Keratinocyte (primary cell): ENCODE data around the gene EML2. TPM values are rescaled to one million over a fixed set of nuclear protein-coding genes. Genes with fewer than 3 reads are reported as not detected.

ENCODE experiments used
- DNase-seq: peaks from one replicate; pipeline ENCODE4 v3.0.0-alpha.2; 2011; ENCODE audit warnings: low read depth, missing footprints, low spot score
- FAIRE-seq: peaks from 2 replicates; lab custom pipeline; 2011; peaks lifted over from hg19 to GRCh38; lab: Jason Lieb, UNC
- H2AFZ ChIP-seq: 2 replicates; pipeline ENCODE4 v1.6.0; 2012; ENCODE audit warnings: low read length, control low read depth, inconsistent platforms; ENCODE audit not compliant: control insufficient read depth
- H3K27ac ChIP-seq: 2 replicates; pipeline ENCODE4 v1.5.1; 2011; ENCODE audit warnings: low read length; ENCODE audit not compliant: control insufficient read depth, insufficient read depth
- H3K27me3 ChIP-seq: 3 replicates; pipeline ENCODE4 v1.6.0; 2011; ENCODE audit warnings: low read length; ENCODE audit not compliant: control insufficient read depth, insufficient read depth; ENCODE audit errors: extremely low read depth
- H3K36me3 ChIP-seq, 2 experiments: 2 replicates in 1 of 2; 3 replicates in 1 of 2; pipeline ENCODE4 v1.5.1; 2011; ENCODE audit warnings: low read length in 2 of 2, mild to moderate bottlenecking in 1 of 2; ENCODE audit not compliant: control insufficient read depth in 2 of 2, insufficient read depth in 2 of 2; ENCODE audit errors: extremely low read depth in 1 of 2
- H3K4me1 ChIP-seq: 3 replicates; pipeline ENCODE4 v1.5.1; 2011; ENCODE audit warnings: low read length; ENCODE audit not compliant: control insufficient read depth, insufficient read depth; ENCODE audit errors: extremely low read depth
- H3K4me2 ChIP-seq: 3 replicates; pipeline ENCODE4 v1.6.0; 2011; ENCODE audit warnings: low read depth, low read length; ENCODE audit not compliant: control insufficient read depth, insufficient read depth; ENCODE audit errors: extremely low read depth
- H3K4me3 ChIP-seq, 3 experiments: fragments of 200-600 bp in 1 of 3; sonication (generic) in 1 of 3; 2 replicates in 2 of 3; 3 replicates in 1 of 3; pipeline ENCODE4 v1.5.1; 2011 to 2016; ENCODE audit warnings: low read length in 3 of 3, mild to moderate bottlenecking in 3 of 3, control low read depth in 2 of 3, inconsistent platforms in 1 of 3, low read depth in 1 of 3, mixed read lengths in 1 of 3, mixed run types in 1 of 3, moderate library complexity in 1 of 3; ENCODE audit not compliant: control insufficient read depth in 2 of 3, insufficient read depth in 2 of 3; ENCODE audit errors: extremely low read depth in 1 of 3
- H3K79me2 ChIP-seq: 2 replicates; pipeline ENCODE4 v1.6.0; 2012; ENCODE audit warnings: low read length; ENCODE audit not compliant: control insufficient read depth, insufficient read depth
- H3K9ac ChIP-seq: 3 replicates; pipeline ENCODE4 v1.6.0; 2011; ENCODE audit warnings: low read length; ENCODE audit not compliant: control insufficient read depth, insufficient read depth; ENCODE audit errors: extremely low read depth
- H3K9me1 ChIP-seq: 3 replicates; pipeline ENCODE4 v1.6.0; 2011; ENCODE audit warnings: low read length; ENCODE audit not compliant: control insufficient read depth, insufficient read depth; ENCODE audit errors: extremely low read depth
- H3K9me3 ChIP-seq: 2 replicates; pipeline ENCODE4 v1.5.1; 2012; ENCODE audit warnings: low read depth, low read length; ENCODE audit not compliant: control insufficient read depth
- H4K20me1 ChIP-seq: 3 replicates; pipeline ENCODE4 v1.6.0; 2011; ENCODE audit warnings: low read length; ENCODE audit not compliant: control insufficient read depth, insufficient read depth; ENCODE audit errors: extremely low read depth
- EZH2 ChIP-seq: IDR thresholded peaks from one replicate; pipeline ENCODE4 v1.6.1; 2012; ENCODE audit warnings: inconsistent platforms, mild to moderate bottlenecking, low read length, moderate library complexity
- dilution Hi-C: fragments of 300-500 bp; cut with MboI; formaldehyde crosslinking; loops from one replicate; pipeline ENCODE4 v1.7.0; 2020; ENCODE audit warnings: low sequenced_read_pairs; ENCODE audit not compliant: extremely low pct_ligation_motif_present
- polyA plus RNA-seq, 5 experiments: library from polyadenylated mRNA; depleted of rRNA in 3 of 5; stranded (reverse) in 3 of 5; stranded (forward) in 1 of 5; unstranded in 1 of 5; fragments of >200 nt; gene quantifications; 1 replicate in 1 of 5; 2 replicates in 3 of 5; 3 replicates in 1 of 5; pipeline versions ENCODE4 v1.2.1 to v1.2.3, GENCODE V29; 2011 to 2012; ENCODE audit warnings: missing spikeins in 2 of 5, low read depth in 1 of 5, low replicate concordance in 1 of 5
- TF ChIP-seq, protein P1 (sequence below), 3 experiments: IDR thresholded peaks in 1 of 3; conservative IDR thresholded peaks in 1 of 3; optimal IDR thresholded peaks in 1 of 3; 2 replicates in 2 of 3; 3 replicates in 1 of 3; pipeline versions ENCODE3 to v1.5.1; 2011; ENCODE audit warnings: low read length in 3 of 3, mild to moderate bottlenecking in 3 of 3, moderate library complexity in 2 of 3, control low read depth in 1 of 3, inconsistent platforms in 1 of 3; ENCODE audit not compliant: insufficient read depth in 2 of 3; ENCODE audit errors: extremely low read depth in 1 of 3

Gene EML2
- polyA plus RNA-seq, 1 donor (not counting 4 experiments of a cell fraction or from before 2014, with no cell fraction given): 43.4 TPM

DNA sequence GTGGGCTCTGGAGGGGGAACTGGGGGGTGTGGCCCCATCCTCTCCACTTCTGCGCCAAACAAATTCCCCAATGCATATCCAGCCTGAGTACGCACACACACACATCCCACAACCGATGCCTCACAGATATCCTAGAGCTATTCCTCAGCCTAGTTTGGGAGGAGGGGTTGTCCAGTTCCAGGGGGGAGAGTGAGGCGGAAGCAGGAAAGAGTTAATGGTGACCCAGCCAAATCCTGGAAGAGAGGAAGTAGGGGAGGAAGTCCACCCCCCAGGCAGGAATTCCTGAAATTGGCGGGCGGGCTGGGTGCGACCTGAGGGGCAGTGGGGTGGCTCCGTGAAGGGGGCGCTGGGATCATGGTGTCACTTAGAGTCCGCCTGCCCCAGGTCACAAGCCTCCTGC is 38.1 kb downstream of the EML2 start:
- H3K79me2 ChIP-seq: no peaks in the 10 kb centered on the region
- no peak overlapping the region for H3K27ac ChIP-seq
- H3K9me1 ChIP-seq: no peaks in the 10 kb centered on the region
- H3K36me3 ChIP-seq: no peaks in the 10 kb centered on the region
- peaks cover 51% of the 10 kb centered on the region for H3K27me3 ChIP-seq
- no peak overlapping the region for H2AFZ ChIP-seq
- peak overlapping the region; percentile 32 for H3K4me2 ChIP-seq
- DNase-seq: no peak
- H4K20me1 ChIP-seq: no peaks in the 10 kb centered on the region
- no peak for FAIRE-seq
- H3K4me1 ChIP-seq: peaks cover 7% of the 10 kb centered on the region
- no peaks in the 10 kb centered on the region for H3K9me3 ChIP-seq
- dilution Hi-C loops: no loop called here
- H3K9ac ChIP-seq: no peak overlapping the region
- H3K4me3 ChIP-seq: no peak overlapping the region
- TF ChIP-seq, protein P1, sequence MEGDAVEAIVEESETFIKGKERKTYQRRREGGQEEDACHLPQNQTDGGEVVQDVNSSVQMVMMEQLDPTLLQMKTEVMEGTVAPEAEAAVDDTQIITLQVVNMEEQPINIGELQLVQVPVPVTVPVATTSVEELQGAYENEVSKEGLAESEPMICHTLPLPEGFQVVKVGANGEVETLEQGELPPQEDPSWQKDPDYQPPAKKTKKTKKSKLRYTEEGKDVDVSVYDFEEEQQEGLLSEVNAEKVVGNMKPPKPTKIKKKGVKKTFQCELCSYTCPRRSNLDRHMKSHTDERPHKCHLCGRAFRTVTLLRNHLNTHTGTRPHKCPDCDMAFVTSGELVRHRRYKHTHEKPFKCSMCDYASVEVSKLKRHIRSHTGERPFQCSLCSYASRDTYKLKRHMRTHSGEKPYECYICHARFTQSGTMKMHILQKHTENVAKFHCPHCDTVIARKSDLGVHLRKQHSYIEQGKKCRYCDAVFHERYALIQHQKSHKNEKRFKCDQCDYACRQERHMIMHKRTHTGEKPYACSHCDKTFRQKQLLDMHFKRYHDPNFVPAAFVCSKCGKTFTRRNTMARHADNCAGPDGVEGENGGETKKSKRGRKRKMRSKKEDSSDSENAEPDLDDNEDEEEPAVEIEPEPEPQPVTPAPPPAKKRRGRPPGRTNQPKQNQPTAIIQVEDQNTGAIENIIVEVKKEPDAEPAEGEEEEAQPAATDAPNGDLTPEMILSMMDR (optimal IDR thresholded peaks at IDR 0.05 in 1 of 3, IDR thresholded peaks at IDR 0.05 in 1 of 3, conservative IDR thresholded peaks at IDR 0.05 in 1 of 3; ENCODE audit: extremely low read depth in 1 of 3, insufficient read depth in 2 of 3, low read length in 3 of 3): no peak
- TF ChIP-seq EZH2: no peak

DNA sequence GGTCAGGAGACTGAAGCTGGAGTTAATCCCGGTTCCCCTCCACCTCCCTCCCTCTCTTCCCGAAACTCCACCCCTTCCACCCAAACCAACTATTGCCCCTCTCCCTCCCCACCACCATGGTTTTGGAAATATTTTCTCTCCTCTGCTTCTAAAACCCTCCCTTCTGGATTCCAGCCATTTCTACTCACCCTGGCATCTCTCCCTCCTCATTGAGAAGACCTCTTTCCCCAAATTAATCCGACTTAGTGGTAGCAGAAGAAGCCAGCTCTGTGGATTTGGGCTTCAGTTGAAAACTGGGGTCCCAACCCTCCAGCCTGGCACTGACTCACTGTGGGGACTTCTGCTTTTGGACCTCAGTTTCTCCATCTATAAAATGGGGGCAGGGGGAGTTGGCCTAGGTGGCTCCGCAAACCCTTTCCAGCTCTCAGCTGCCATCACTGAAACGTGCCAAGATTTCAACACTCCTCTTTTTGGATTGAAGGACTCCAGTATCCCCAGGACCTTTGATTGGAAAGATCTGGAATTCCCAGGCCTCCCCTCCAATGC is 38.8 kb downstream of the EML2 start:
- TF ChIP-seq, protein P1 (optimal IDR thresholded peaks at IDR 0.05 in 1 of 3, IDR thresholded peaks at IDR 0.05 in 1 of 3, conservative IDR thresholded peaks at IDR 0.05 in 1 of 3; ENCODE audit: extremely low read depth in 1 of 3, insufficient read depth in 2 of 3, low read length in 3 of 3): no peak
- no peak for TF ChIP-seq EZH2
- Histone ChIP-seq H3K9me1 (no peaks in the 10 kb centered on the region), H3K9ac (no peak overlapping the region), H4K20me1 (no peaks in the 10 kb centered on the region), H3K4me2 (no peak overlapping the region), H3K4me3 (no peak overlapping the region), H3K36me3 (no peaks in the 10 kb centered on the region), H3K27ac (no peak overlapping the region), H3K9me3 (no peaks in the 10 kb centered on the region), H3K79me2 (no peaks in the 10 kb centered on the region), H3K27me3 (peaks cover 51% of the 10 kb centered on the region), H3K4me1 (peaks cover 7% of the 10 kb centered on the region), H2AFZ (no peak overlapping the region)
- no peak for DNase-seq
- dilution Hi-C loops: no loop called here
- FAIRE-seq: no peak
